Posterior cingulate gyrus (tissue), 11 donors: ENCODE data around the gene SH2D4B.

Source experiments
- DNase-seq, 10 donors: peaks; one replicate each; pipeline versions ENCODE4 v3.0.0 to v3.0.0-alpha.2; 2020 to 2021; ENCODE audit warnings: mixed read lengths in 3 of 10
- intact Hi-C: fragments of 100-400 bp; cut with DNase I; formaldehyde crosslinking; loops from one replicate; pipeline ENCODE4 v1.15.1; 2023

The SH2D4B gene

DNA sequence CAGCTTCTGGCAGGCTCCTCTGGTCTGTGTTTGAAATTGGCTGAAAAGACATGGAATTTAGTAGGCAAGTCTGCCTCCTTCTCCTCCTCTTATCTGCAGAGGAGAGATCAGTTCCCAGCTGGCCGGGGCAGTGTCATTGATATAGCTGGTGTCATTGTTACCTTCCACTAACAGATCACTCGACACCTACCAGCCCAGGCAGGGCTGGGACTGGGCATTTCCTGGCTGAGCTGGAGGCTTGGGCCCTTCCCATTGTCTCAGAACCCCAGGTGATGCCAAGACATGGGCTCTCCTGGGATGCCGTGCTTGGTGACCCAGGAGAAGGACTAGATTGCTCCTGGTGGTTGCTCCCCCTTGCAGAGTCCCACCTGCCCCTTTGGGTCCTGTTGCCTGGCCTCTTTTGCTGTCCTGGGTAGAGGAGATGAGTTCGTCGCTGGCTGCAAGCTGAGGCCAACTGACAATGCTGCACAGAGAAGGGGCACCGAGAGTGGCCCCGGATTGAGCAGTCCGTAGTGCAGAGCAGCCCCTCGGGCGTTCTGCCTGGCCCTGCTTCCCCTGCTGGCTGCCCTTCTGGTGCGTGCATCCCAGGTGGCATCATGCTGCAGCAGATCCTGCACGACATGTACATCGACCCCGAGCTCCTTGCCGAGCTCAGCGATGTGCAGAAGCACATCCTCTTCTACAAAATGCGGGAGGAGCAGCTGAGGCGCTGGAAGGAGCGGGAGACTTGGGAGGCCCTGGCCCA lies at the start of gene SH2D4B:
Gene SH2D4B (plus strand): TSS at position 167 of the 745 bp plus-strand sequence. CDS start 430 bp downstream, at position 597.
- intact Hi-C loops, result no loop called here
- DNase-seq, result peak in 1 of 10 donors; percentile 48

DNA sequence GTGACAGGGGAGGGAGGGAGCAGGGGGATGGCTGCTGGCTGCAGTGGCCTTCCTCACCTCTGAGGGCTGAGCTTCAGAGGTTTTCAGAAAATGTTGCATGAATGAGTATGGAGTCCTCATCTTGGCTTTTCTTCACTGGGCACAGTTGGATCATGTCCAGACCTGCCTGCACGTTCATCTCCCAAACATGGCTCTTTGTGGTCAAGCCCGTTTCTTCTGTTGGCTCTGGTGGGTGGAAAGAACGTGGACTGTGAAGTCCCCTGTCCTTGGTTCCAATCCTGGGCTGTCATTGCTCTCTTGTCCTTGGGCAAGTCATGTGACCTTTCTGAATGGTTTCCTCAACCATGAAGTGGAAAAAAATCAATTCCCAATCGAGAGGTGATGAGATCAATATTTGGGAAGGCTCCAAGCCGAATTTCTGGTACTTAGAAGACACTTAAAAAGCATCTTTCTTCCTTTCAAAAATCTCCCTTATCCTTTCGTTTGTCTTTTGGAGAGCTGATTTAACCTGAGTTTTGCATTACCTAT lies 49.1 kb upstream of the SH2D4B start:
- intact Hi-C loops, result no loop called here
- peak in 1 of 10 donors; percentile 63 for DNase-seq

DNA sequence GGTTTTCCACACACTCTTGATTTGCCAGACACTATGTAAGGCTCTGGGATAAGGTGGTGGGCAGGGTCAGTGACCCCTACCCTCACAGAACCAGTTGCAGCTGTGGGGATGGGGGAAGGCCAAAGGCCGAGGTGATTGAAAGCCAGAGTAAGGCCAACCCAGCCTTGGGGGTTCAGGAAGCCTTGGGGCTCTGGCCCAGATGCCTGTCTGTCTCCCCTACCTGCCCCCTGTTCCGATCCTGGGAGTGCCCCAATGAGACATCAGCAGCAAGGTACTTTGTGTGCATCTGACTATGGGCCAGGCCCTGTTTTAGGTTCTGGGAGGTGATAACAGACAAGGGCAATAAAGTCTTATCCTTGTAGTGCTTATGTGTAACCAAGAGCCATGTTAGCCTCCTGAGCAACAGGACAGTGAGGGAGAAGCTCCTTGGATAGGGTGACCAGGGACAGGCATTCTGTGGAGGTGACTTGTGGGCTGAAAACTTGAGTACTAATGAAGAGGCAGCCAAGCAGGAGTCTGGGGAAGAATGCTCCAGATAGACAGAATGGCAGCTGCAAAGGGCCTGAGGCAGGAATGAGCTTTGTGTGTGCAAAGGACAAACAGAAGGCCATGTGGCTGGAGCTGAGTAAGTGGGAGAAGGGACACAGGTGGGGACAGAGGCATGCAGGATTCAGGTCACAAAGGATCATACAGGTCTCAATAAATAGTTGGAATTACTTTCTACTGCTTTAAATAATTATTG lies 48.2 kb upstream of the SH2D4B start:
- peak in 1 of 10 donors; percentile 31 for DNase-seq
- intact Hi-C loops, result no loop called here

DNA sequence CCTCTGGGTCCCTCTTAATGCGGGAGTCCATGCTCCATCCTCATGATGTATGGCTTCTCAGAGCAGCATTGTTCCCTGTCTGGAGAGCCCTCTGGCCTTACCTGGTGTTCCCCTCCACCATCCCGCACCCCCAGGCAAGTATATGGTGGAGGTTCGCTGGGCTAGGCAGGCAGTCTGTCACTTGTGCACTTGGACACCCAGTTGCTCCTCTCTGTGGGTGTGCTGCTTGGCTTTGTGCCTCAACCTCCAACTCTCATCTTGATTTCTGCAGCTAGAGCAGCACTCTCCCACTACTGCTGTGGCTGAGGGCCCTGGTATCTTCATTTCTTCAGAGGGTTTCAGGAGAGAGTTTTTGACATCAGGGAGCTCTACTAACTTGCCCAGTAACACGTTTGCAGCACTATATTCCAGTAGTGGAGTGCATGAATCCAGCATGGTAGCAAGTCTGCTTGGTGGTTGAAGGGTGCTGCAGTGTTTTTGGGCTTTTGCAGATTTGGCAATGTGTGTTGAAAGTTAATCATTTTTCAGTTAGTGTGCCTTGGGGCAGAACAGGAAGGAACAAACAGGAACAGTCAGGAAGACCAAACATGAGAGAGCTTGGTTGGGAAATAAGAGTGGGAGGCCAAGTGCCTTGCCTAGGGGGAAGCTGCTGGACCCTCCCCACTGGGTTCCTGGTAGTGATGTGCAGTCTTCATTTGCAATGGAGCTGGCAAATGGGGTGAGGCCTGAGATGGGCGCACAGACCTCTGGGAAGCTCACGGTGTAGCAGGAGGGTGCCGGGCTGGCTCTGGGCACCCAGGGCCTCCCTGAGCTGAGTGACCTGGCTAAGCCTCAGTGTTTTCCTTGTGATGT lies 46.2 kb upstream of the SH2D4B start:
- peak in 2 of 10 donors; percentile 45 to 89 for DNase-seq
- intact Hi-C loops, result no loop called here

DNA sequence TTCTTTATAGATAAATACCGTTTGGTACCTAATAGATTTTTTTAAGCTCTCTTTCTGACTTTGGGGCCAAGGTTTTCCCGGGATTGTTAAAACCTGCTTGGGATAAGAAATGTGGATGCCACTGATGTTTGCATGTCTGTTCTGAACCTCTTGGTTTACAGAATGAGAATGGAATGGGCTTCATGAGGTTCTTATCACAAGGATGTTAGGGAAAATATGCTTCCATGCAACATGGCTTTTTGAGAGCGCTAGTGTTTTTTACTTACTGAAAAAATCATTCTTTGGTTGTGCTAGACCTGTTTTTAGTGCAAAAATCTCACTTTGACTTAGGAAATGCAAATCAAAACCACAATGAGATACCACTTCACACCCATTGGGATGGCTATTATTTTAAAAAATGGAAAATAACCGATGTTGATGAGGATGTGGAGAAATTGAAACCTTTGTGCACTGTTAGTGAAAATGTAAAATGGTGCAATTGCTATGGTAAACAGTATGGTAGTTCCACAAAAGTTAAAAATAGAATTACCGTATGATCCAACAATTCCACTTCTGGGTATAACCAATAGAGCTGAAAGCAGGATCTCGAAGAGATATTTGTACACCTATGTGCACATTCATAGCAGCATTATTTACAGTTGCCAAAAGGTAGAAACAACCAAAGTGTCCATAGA lies 44.7 kb upstream of the SH2D4B start:
- peak in 1 of 10 donors; percentile 13 for DNase-seq
- intact Hi-C loops, result no loop called here

DNA sequence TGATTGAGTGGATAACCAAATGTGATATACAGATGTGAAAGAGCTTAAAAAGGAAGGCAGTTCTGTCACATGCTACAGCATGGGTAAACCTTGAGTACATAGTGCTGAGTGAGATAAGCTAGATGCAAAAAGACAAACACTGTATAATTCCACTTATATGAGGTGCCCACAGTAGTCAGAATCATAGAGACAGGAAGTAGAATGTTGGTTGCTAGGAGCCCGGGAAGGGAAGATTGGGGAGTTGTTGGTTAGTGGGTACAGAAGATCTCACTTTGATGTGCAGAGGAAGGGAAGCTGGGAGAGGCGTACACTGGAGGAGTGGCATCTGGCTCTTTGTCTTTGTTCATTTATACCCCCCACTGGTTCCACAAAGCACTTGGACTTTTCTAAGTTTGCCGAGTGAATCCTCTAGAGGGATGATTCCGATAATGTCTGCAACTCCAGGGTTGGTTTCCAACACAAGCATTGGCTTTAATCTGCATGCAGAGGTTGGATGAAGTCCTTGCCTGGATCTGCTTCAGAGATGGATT lies 44.1 kb upstream of the SH2D4B start:
- intact Hi-C loops, result no loop called here
- peak in 1 of 10 donors; percentile 52 for DNase-seq

DNA sequence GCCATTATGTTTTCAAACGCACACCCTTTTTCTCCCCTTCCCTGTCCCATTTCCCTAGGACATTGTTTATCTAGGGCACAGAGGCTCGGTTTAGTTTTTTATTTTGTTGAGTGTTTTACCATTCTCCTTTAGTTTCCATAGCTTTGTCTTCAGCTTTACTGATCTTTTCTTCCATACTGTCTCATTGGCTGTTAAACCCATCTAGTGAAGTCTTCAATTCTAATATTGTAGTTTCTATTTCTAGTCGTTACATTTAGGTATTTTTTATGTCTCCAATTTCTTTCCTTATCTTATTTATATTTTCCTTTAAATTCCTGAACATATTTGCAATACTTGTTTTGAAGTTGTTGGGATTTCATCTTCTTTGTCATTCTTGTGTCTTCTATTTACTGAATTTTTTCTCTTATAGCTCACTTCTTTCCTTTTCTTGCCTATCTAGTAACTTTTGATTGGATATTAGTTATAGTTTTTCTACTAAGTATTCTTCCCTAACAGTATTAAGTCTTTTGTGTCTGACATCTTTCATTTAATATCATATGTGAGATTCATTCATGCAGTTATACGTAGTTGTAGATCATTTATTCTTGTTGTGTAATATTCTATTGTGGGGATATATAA lies 41.0 kb upstream of the SH2D4B start:
- no peak for DNase-seq
- intact Hi-C loops, result no loop called here

DNA sequence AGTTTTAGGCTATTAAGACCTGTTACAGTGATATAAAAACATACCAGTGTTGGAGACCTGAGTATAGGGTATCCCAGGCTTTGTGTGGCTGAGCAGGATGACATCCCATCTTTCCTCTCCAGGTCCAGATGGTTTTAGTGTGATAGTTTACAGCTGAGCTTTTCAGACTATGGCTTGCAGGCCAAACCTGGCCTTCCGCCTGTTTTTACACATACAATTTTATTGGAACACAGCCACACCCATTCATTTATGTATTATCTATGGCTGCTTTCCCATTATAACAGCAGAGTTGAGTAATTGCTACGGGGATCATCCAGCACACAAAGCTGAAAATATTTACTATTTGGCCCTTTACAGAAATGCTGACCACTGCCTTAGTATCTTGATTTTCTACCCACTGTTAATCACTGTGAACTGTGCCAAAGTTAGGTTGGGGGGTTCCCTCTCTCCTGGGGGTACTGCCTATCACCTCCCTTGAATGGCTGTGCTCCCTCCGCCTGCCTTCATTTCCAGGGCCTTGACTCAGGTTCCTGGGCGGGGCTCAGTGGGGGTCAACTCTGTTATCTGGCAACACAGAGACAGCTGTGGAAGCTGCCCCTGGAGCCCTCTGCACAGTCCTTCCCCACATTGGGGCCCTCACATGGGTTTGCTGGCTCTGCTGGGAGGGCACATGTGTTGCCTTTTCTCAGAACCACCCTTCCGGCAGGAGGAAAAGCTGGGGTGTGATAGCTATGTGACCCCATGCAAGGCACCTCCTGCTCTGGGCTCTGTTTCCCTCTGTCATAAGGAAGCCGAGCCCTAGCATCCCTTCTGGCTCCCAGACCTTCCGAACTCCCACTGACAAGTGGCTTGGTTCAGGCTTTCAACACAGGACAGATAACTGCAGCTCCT lies 40.3 kb upstream of the SH2D4B start:
- peak in 1 of 10 donors; percentile 73 for DNase-seq
- intact Hi-C loops, result no loop called here

DNA sequence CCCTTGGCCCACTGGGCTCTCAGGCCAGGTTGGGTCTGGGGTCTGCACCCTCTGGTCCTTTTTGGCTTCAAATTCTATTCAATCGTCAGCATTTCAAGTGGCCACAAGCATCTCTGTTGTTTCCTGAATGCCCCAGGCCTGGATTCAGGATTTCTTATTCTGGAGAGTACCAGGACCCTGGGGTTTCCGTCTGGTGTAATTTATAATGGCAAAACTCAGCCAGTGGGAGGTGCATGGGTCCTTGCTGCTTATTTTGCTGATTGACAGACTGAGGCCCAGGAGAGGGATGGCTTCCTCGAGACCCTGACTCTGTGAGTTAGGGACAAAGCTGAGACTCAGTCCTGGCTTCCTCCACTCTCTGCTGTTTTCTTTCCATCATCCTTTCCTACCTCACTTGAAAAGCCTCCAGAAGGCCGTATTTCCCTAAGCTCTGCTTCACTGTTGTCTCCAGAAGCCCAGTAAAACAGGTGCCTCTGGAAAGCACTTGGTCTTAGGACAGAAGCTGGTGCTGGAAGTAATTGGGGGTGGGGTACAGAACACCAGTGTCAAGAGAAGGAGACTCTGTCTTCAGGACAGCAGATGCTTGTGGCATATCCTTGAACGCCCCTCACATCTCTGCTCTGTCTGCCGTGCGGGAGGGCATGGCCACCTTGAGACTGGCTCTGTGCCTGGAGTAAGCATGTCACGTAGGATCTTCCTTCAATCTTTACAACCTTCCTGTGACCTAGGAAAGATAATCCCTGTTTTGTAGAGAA lies 39.4 kb upstream of the SH2D4B start:
- DNase-seq, result no peak
- intact Hi-C loops, result no loop called here

DNA sequence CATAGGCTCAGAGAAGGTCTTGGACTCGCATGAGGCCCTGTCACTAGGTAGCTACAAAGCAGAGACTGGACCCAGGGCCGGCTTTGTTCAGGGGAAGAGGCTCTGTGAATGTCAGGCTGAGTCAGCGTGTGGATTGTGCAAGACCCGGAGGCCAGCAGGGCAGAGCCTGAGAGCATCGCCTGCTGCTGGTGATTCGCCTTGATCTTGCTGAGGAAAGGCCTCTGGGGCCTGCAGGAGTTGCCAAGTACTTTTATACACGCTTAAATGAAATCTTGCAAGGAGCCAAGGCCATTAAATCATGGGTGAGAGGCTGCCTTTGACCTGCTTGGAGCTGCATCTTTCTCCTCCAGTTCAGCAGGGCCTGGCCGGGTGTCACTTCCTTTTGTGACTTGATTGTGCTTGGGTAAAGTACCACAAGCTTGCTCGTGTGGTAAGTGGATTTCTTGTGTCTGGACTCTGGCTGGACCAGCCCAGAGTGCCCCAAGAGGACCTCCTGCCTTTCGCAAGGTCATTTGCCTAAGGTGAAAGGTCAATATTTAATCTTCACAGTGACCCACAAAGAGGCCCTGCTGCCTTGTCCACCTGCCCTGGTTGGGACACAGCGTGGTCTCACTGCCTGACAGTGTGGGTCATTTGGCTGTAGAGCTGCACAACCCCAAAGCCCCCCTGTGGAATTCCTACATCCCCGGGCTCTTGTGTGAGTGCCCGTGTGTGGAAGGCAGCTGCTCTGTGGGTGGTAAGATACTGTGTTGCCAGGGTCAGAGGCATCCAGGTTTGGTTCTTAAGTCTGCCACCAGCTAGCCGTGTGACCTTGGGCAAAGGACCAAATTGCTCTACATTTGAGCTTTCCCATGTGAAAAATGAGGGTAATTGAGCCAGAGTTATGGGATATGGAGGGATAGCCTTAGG lies 38.6 kb upstream of the SH2D4B start:
- intact Hi-C loops, result no loop called here
- peak in 8 of 10 donors; percentile 35 to 92 (median 62) for DNase-seq

DNA sequence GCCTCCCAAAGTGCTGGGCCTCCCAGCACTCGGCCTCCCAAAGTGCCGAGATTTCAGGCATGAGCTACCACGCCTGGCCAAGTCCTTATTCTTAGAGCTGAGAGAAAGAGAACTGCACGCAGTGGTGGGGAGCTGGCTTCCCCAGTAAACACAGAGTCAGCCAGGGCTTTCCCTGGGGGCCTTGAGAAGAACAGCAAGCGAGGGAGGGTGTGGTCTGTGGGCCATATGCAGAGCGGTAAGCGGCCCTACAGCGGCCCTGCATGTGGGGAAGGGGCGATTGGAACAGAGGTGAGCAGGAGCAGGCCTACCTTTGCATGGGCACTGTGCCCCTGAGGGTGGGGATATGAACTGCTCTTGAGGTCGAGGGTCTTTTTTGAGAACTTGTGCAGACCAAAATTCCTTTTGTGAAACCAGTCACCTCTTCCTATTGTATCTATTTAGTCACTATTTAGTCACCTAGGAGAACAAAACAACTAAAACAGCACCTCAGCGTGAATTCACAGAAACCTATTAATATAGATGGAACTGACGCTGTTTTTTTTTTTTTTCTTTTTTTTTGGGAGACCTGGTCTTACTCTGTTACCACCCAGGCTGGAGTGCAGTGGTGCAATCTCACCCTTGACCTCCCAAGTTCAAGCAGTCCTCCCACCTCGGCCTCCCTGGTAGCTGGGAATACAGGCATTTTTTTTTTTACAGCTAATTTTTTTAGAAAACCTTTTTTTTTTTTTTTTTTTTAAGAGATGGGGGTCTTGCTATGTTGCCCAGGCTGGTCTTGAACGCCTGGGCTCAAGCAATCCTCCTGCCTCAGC lies 36.9 kb upstream of the SH2D4B start:
- intact Hi-C loops, result no loop called here
- DNase-seq, result no peak

DNA sequence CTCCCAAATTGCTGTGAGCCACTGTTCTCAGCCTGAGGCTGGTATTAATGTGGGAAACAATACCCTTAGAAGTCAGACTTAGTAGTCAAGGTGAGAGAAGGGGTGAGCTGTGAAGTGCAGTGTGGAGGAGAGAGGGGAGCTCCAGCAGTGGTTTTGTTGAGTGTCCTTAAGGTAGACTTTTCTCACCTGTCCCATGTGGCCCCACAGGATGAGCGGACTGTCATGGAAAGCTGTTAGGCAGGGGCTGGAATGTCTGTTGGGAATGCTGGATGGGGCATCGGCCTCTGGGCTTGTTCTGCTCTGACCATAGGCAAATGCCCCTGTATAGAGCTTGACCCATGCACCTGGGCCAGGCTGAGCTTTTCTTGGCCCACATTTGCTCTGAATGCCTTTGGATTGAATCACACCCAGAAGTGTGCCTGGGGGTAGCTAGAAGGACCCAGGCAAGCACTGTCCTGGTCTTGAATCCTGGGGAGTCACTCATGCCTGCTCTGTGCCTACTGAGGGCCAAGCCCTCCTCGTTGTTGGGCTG lies 36.3 kb upstream of the SH2D4B start:
- intact Hi-C loops, result no loop called here
- DNase-seq, result peak in 1 of 10 donors; percentile 67

DNA sequence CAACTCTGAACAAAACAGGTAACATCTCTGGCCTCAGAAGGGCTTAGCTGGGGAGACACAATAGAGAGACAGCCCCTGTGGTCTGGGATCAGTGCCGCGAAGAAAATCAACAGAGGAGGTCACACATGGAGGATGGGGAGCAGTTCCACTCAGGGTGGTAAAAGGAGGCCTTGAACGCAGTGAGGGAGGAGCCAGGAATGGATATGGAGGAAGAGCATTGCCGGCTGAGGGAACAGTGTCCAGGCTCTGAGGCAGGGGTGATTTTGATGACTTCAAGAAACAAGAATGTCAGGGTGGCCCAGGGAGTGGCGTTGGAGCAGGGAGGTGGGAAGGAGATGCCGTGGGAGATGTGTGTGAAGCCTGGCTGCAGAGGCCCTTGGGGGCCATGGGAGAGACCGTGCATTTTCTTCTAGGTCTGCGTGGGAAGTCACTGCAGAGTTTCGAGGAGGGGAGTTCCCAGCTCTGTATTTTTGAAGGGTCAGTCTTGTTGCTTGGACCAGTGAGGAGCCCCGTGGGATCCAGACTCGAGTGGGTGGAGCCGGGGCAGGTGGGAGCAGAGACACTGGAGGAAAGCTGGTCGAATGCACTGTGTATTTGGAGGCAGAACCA lies 35.7 kb upstream of the SH2D4B start:
- DNase-seq, result no peak
- intact Hi-C loops, result no loop called here

DNA sequence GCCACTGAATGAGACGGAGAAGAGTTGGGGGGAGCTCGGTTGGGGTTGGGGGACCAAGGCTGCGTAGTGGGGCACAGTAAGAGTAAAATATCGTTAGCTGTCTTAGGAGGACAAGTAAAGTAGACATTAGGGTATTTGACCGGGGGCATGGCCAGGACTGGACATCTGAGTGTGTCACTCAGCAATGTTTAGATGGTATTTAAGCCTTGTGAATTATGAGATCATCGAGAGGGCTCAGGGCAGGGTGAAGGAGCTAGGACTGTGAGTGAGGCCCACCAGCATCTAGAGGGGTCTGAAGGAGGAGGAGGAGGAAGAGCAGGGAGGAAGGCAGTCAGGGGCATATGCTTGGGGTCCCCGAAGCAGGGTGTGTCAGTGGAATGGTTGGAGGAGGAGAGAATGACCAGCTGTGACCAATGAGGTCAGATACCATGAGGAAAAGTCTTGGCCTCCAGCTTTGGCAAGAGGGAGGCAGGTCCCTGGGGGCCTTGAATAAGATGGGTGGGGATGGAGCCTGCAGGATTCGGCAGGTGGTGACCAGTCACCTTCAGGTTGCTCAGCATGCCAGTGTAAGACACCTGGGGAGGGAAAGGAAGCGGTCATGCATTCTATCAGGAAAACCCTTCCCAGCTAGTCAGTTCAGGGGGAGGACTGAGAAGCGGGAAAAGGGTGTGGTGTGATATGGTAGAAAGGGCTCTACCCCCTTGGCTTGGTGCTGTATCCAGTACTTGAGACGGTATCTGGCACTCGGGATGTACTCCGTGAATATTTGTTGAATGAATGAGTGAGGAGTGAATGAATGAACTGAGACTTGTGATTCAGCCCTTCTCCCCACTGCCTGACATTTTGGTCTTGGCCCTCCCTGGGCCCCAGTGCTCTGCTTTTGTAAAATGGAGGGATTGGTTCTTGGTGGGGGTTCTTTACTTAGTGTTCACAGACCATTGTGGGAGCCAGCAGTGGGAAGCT lies 34.8 kb upstream of the SH2D4B start:
- DNase-seq, result no peak
- intact Hi-C loops, result no loop called here
